NCI-H2171 treated with DMSO at 0.1 percent for 48 hours (cell line): ENCODE data around the gene KDM6A.
A peak's percentile ranks its signal among the peaks of the same experiment; 100 is the strongest.
"Not testable (repeated sequence)": the region's sequence is repeated elsewhere in the genome, so short reads cannot be mapped to it uniquely, and the experiment has no call there.

Source experiments
- DNase-seq: peaks from one replicate; lab custom pipeline; 2025; lab: John Stamatoyannopoulos, UW

The KDM6A gene

DNA sequence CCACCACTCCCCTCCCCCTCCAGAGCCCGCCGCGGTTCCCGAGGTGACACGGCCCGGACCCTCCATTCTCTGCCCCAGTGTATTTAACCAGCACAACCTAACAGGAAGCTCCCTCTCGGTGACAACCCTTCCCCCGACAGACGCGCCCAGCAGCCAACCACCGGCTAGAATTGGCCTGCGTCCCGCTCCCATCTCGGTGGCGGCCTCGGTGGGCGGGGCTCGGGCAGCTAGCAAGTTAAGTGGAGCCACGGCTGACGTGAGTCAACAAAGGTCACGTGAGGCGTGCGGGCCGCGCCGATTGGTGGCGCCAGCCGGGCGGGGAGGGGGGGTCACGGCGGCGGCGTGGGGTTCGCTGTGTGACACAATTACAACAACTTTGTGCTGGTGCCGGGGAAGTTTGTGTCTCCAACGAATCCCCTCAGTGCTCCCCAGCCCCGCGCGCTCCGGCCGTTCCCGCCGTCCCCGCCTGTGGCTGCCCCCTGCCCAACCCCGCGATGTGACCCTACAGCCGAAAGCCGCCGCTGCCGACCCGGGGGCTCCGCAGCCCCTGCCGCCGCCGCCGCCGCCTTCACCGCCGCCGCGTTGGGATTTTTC is at the start of gene KDM6A:
Gene KDM6A (plus strand): TSS at position 368 of the 594 bp plus-strand sequence. CDS start 364 bp downstream, outside the sequence.
- peak; percentile 91 for DNase-seq

DNA sequence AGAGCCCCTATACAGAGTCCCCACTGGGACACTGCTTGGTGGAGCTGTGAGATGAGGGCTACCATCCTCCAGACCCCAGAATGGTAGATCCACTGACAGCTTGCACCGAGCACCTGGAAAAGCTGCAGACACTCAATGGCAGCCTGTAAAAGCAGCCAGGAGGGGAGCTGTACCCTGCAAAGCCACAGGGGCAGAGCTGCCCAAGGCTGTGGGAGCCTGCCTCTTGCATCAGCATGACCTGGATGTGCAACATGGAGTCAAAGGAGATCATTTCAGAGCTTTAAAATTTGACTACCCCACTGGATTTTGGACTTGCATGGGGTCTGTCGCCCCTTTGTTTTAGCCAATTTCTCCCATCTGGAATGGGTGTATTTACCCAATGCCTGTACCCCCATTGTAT is 49.8 kb upstream of the KDM6A start:
- not testable (repeated sequence) for DNase-seq

DNA sequence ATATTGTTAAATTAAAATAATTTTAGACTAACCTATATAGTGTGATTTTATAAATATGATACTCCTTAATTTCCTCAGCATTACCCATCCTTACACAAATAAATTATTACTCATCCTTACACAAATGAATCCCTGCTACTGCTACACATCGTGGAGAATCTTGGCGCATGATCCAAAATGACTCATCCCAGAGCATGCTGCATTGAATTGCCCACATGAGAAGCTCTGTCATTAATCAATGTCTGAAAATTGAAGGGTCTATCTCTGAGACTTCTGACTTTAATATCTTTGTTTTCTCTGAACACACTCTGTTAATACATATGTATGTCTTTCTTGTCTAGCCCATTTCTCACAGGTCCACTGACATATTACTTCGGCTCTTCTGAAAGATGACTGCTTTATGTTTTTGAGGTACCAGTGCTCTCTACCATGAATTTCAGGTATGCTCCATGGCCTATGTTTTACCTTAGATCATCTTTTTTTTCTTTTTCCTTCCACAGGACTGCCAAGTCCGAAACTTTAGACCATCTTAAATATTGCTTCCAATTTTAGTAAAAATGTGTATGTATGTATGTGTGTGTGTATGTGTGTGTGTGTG is 44.9 kb upstream of the KDM6A start:
- no peak for DNase-seq

DNA sequence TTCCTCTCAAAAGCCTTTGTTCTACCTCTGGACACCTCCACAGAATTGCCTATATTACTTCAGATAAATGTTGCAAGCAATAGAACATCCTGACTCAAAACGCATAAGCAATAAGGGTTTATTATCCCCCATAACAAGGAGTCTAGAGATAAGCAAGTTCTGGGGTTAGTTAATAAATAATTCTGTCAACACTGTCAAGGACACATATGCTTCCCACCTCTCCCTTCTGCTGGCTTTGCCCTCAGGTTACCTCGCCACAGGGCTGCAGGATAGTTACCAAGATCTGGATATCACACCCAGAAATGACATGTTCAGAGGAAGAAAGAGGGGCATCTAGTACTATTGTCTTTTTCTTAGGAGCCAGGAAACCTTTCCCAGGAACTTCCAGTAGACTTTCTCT is 43.2 kb upstream of the KDM6A start:
- no peak for DNase-seq

DNA sequence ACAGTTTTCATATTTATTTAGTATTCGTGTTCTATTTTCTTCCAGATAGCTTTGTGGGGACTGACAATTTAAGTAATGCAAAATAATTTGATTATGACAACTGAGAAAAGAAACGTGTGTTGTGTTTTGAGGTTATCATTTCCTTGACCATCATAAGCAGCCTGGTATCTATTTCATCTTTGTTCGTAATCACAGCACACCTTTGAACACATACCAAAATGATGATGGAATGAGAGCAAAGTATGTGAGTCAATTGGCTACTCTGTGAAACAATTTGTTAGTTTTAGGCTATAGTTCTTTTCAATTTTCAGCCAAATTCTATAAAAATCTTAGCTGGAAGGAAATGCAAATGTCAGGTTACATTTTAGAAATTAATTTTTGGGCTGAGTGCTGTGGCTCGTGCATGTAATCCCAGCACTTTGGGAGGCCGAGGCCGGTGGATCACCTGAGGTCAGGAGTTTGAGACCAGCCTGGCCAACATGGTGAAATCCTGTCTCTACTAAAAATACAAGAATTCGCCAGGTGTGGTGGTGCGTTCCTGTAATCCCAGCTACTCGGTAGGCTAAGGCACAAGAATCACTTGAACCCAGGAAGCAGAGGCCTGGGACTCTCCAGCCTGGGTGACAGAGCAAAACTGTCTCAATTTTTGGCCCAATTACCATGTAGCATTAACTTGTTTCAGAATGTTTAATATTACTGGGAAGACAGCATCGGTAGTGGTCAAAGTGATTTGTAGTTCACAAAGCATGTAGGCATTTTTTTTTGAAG is 30.3 kb upstream of the KDM6A start:
- no peak for DNase-seq

DNA sequence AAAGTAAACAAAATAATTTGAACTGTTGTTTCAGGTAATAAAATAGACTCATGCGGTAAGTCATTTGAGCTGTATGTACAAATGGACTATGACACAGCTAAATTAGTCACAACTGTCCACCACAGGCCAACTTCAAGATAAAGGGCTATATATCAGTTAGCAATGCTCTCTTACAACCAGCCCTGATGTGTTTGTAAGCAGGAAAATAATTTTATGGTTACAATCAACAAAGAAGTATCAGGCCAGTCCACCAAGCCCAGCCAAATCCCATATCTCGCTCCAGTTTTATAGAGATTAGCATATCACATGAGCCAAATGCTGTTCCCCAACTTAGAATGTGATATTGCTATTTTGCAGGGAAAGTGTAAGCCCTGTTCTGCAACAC is 29.7 kb upstream of the KDM6A start:
- DNase-seq: no peak

DNA sequence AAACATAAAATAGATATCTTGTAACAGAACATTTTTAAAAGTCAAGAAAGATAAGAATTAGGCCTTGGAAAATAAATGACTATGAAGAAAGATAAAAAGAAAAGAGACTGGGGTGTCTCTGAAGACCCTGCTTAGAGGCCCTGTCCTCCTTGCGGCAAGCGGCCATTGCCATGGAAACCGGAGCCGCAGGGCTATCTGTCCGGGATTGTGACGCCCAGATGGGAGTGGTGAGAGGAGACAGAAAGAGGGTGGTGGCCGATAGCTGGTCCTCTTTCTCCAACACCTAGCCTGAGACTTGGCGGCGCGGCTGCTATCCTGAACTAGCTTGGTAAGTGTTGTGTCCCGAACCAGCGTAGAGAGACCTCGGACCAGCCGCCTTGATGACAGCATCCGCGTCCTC is 29.2 kb upstream of the KDM6A start, which contains the start of gene DUSP21:
Gene DUSP21 (plus strand): TSS at position 269 of the 400 bp plus-strand sequence. CDS start 112 bp downstream, at position 381.
- no peak for DNase-seq

DNA sequence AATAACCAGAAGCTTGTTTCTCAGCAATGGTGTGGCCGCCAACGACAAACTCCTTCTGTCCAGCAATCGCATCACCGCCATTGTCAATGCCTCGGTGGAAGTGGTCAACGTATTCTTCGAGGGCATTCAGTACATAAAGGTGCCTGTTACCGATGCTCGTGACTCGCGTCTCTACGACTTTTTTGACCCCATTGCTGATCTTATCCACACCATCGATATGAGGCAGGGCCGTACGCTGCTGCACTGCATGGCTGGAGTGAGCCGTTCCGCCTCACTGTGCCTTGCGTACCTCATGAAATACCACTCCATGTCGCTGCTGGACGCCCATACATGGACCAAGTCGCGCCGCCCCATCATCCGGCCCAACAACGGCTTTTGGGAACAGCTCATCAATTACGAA is 28.8 kb upstream of the KDM6A start:
- no peak for DNase-seq

DNA sequence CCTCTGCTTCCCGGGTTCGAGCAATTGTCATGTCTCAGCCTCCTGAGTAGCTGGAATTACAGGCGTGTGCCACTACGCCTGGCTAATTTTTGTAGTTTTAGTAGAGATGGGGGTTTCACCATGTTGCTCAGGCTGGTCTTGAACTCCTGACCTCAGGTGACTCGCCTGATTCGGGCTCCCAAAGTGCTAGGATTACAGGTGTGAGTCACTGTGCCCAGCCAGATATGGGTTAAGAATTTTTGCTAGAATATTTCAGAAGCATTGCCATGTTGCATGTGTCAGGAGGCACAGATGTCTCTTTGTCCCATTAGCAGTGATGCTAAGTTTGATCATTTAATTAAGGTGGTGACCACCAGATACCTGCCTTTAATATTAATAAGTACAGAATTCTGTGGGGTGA is 22.1 kb upstream of the KDM6A start:
- DNase-seq: not testable (repeated sequence)

DNA sequence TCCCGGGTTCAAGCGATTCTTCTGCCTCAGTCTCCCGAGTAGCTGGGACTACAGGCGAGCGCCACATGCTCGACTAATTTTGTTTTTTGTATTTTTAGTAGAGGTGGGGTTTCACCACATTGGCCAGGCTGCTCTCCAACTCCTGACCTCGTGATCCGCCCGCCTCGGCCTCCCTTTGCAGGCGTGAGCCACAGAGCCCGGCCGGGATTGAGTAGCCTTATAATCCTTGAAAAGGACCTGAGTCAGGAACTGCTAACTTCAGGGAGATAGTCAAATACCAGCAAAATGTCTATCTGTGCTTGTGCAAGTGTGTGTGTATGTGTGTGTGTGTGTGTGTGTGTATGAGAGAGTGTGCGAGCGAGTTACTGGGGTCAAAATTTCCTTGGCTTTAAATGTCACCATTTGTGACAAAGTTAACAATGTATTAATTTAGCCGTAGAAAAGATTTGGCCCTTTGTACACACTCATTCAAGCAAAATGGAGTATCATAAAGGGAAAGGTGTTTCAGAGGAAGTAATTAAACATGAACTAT is 1.8 kb upstream of the KDM6A start:
- DNase-seq: no peak

DNA sequence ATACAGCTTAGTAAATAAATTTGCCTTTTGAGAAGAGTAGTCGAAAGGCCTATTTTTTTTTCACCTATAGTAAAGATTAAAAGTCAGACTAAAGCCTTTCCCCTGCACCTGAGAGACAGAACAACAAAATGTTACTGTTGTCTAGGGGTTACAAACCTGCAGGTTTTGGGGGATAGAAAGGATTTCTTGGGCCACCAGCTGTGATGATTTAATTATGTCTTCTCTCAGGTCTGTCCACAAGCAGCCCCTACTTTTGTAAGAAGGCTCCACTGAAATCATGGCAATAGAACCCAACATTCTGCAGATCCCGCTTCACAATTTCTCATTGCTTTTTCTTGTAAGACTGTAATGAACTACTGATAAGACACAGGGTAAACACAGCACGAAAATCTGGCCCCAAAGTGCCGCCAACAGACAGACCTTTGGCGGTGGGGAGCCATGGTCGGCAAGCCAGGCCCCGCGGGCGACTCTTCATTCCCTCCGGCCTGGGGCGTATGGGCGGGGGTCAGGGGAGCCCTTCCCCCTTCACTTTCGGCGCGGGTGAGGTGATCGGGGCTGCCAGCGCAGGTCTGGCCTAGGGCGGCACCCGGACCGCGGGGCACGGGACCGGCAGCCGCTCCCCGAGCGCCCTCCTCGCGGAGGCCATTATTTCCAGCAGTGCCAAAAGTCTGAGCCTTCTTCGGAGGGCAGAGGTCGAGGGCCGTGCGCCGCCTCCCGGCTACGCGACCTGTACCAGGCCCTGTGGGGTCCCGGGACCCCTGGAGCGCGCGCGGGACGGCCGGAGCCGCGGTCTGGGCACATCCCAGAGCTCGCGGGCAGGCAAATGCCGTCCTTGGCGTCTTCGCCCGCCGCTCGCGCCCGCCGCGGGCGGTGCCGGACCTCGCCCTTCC is 812 bp upstream of the KDM6A start:
- peak; percentile 57 for DNase-seq

DNA sequence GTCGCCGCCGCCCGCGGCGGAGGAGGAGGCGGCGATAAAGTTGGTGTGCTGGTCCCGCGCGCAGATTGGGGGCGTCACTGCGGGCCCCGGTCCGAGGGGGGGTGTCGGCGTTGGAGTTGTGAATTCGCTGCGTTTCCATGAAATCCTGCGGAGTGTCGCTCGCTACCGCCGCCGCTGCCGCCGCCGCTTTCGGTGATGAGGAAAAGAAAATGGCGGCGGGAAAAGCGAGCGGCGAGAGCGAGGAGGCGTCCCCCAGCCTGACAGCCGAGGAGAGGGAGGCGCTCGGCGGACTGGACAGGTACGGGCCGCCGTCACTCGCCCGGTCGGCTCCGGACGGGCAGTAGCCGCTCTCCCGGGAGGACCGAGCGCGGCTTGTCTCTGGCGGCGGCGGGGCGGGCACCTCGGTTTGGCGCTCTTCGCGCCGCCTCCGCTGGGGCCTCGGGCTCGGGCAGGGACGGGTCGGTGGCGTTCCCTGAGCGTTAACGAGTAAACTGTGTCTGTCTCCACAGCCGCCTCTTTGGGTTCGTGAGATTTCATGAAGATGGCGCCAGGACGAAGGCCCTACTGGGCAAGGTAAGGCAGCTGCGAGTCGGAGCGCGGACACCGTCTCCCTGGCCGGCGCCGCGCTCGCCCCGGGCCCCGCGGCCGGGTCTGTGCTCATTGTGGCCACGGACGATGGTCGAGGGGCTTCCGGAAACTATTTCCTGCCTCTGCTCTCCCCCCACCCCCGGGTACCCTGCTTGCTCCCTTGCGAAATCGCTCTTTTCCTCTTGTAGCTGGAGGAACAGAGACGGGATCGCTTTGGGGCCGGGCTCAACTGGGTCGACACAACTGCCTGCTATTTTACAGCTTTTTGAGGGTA is 658 bp downstream of the KDM6A start:
- peak; percentile 21 for DNase-seq

DNA sequence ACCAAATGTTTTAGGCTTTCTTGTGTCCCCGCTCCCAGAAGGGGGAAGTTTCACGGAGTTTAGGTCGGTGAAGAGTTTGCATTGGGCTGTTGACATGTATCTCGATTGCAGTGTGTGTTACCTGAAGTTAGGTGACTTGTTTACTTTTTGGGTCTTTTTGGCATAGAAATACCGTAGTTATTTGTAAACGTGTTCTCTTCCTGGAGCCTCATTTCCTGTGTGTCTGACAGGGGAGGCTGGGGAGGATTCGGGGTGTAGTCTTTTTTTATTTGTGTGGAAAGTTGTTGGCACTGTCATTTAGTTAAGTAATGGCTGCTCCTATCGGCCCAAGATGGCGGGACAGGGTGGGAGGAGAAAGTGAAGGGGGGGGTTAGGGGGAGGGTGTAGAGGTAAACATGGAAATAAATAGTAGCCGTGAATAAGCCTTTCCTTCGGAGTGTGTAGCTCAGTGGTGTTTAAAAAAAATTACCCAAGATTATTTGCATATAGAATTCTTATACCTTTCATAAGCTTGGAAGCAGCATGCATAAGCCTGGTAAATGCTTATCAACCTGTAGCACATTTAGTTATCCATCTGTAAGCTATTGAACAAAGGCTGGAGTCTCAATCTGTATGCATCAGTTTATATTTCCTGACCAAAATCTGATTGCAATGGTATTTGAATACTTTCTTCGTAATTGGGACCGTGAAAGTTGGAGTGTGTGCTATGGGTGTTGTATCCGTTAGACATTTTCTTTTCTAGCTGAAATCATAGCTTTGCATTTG is 1.6 kb downstream of the KDM6A start:
- DNase-seq: peak; percentile 24

DNA sequence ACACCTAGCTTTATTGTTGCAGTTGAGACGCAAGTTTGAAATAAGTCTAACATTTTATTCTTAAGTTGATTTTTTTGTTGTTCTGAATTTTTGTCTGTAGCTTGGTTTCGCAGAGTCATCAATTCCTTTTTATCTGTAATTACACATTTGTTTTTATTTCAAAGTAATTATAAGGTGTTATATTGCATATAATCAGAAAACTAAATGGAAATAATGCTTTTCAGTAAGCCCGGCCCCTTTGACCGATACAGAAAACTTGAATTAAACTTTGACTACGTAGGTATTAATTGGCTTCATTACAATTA is 2.1 kb downstream of the KDM6A start:
- DNase-seq: no peak

DNA sequence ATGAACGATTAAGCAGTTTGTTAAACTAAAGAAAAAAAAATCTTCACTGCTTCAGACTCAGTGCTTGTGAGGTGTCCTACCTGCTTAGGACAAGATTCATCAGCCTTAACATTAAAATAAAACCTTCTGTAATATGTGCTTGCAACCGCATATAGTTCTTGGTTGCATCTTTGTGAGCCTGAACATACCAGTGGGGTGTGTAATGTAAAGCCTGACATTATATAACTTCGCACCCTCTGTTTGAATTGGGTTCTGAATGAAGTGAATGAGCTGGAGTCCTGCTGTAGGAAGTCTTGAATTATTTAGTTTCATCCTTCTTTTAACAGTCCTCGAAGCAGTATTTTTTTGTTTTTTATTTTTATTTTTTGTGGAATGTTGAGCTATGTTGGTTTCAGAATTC is 3.1 kb downstream of the KDM6A start:
- no peak for DNase-seq

DNA sequence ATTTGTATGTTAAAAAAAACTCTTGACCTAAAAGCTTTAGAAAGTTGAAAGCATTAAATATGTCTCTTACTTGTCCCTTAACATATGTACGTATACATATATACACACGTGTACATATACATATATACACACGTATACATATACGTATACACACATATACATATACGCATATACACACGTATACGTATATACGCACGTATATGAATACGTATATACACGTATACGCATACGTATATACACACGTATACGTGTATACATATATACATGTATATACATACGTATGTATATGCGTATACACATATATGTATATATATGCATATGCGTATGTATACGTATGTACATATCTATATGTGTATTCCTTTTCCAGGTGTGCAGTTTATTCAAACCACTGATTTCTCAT is 3.8 kb downstream of the KDM6A start:
- DNase-seq: no peak

DNA sequence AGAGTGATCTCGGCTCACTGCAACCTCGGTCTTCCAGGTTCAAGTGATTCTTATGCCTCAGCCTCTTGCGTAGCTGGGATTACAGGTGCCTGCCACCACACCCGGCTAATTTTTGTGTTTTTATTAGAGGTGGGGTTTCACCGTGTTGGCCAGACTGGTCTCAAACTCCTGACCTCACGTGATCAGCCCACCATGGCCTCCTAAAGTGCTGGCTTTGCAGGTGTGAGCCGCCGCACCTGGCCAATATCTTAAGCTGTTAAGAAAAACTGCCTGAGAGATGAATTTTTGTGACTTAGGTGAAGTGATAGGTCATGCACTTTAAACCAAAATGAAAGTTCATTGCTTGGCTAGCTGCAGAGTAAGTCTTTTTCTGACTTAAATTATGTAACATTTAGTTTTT is 5.8 kb downstream of the KDM6A start:
- DNase-seq: no peak

DNA sequence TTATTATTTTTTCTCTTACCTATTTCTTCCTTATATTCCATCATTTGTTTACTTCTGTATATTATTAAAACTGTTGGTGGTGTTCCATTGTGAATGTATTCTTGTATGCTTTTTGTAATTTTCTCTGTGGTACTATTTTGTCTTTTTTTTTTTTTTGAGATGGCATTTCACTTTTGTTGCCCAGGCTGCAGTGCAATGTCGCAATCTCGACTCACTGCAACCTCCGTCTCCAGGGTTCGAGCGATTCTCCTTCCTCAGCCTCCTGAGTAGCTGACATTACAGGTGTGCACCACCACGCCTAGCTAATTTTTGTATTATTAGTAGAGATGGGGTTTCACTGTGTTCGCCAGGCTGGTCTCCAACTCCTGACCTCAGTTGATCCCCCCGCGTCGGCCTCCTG is 8.6 kb downstream of the KDM6A start:
- DNase-seq: no peak

DNA sequence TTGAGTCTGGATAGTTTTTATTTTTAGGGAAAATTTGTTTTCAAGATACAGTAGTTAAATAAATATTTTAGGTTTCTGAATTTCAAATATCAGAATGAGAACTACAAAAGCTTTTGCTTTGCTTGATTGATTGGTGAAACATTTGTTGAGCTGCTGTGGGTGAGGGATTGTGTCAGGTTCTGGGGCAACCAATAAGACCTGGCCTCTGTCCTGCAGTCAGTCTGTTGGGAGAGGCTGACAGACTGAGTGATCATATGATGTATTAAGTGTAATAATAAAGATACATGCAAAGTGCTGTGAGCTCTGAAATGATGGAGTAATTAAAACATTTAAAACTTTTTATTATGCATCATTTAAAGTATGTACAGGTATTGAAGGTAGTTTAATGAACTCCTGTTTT is 9.6 kb downstream of the KDM6A start:
- no peak for DNase-seq

DNA sequence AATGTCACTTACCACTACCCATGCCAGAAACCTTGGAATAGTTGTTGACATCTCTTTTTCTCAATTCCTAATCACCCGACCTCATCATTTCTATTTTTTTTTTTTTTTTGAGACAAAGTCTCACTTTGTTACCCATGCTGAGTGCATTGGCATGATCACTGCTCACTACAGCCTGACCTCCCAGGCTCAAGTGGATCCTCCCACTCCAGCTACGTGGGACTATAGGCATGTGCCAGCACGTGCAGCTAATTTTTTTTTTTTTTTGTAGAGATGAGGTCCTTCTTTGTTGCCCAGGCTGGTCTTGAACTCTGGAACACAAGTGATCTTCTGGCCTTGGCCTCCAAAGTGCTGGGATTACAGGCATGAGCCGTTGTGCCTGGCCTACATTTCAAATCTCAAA is 12.0 kb downstream of the KDM6A start:
- DNase-seq: no peak

DNA sequence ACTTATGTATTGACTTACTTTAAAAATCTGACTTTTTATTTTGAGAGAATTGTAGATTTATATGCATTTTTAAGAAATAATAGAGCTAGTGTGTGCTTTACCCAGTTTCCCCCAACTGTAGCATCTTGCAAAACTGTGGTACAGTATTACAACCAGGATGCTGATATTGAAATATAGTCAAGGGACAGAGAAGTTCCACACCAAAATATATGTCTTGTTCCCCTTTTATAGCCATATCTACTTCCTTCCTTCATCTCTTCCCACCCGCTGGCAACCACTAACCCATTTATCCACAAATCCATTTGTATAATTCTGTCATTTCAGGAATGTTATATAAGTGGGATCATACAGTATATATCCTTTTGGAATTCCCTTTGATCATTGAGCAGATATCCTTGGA is 16.8 kb downstream of the KDM6A start:
- no peak for DNase-seq
